Memory B cell (primary cell): Measurements from ENCODE around the gene GYG1.

Experiments used
- ATAC-seq: fragments of 150-1000 bp; cut with Tn5 transposase; 2 replicates; pipeline ENCODE4 v1.10.0; 2021; ENCODE audit warnings: low read depth, mild to moderate bottlenecking, moderate library complexity
- DNase-seq, 2 donors: peaks; one replicate each; pipeline ENCODE4 v3.0.0; 2022; ENCODE audit warnings: low spot score in 2 of 2
- H3K27ac Mint-ChIP-seq: one replicate; pipeline ENCODE4 v1.8.0; 2022; ENCODE audit warnings: mild to moderate bottlenecking, moderate library complexity, mixed read lengths
- H3K27me3 Mint-ChIP-seq: one replicate; pipeline ENCODE4 v1.8.0; 2022; ENCODE audit warnings: mixed read lengths
- H3K36me3 Mint-ChIP-seq: one replicate; pipeline ENCODE4 v1.8.0; 2022; ENCODE audit warnings: mild to moderate bottlenecking, mixed read lengths
- H3K4me1 Mint-ChIP-seq: one replicate; pipeline ENCODE4 v1.8.0; 2022; ENCODE audit warnings: mixed read lengths
- H3K4me3 Mint-ChIP-seq: one replicate; pipeline ENCODE4 v1.8.0; 2022; ENCODE audit warnings: mild to moderate bottlenecking, moderate library complexity, mixed read lengths
- H3K9me3 Mint-ChIP-seq: one replicate; pipeline ENCODE4 v1.8.0; 2022; ENCODE audit warnings: mixed read lengths

GYG1 gene

GRCh38 chr3:149016669-149017541, 25.6 kb downstream of the GYG1 start:
- H3K9me3 Mint-ChIP-seq, result no peaks in the 10 kb centered on the region
- H3K27me3 Mint-ChIP-seq, result no peaks in the 10 kb centered on the region
- H3K4me3 Mint-ChIP-seq, result no peak overlapping the region
- H3K4me1 Mint-ChIP-seq, result peaks cover 5% of the 10 kb centered on the region
- ATAC-seq, result no peak
- no peak overlapping the region for H3K27ac Mint-ChIP-seq
- DNase-seq, result no peak
- peaks cover 31% of the 10 kb centered on the region for H3K36me3 Mint-ChIP-seq

- H3K36me3 Mint-ChIP-seq, result peaks cover 34% of the 10 kb centered on the region
- no peak overlapping the region for H3K4me3 Mint-ChIP-seq
- no peaks in the 10 kb centered on the region for H3K27me3 Mint-ChIP-seq
- no peaks in the 10 kb centered on the region for H3K9me3 Mint-ChIP-seq
- peaks cover 5% of the 10 kb centered on the region for H3K4me1 Mint-ChIP-seq
- no peak for ATAC-seq
- no peak overlapping the region for H3K27ac Mint-ChIP-seq
- no peak for DNase-seq
Measured at GRCh38 chr3:149018247-149018646, 26.9 kb downstream of the GYG1 start.

- Mint-ChIP-seq H3K27ac (no peak overlapping the region), H3K4me3 (no peak overlapping the region), H3K27me3 (no peaks in the 10 kb centered on the region), H3K4me1 (peaks cover 5% of the 10 kb centered on the region), H3K9me3 (peaks cover 1% of the 10 kb centered on the region), H3K36me3 (peaks cover 36% of the 10 kb centered on the region)
- DNase-seq (no peak), ATAC-seq (no peak)
Measured at GRCh38 chr3:149019580-149019979, 28.2 kb downstream of the GYG1 start.

GRCh38 chr3:149020196-149020838, 29.0 kb downstream of the GYG1 start:
- peak overlapping the region; percentile 14 for H3K27ac Mint-ChIP-seq
- DNase-seq (no peak), ATAC-seq (no peak)
- H3K36me3 Mint-ChIP-seq, result peaks cover 38% of the 10 kb centered on the region
- H3K4me1 Mint-ChIP-seq, result peaks cover 5% of the 10 kb centered on the region
- H3K27me3 Mint-ChIP-seq, result no peaks in the 10 kb centered on the region
- no peak overlapping the region for H3K4me3 Mint-ChIP-seq
- peaks cover 5% of the 10 kb centered on the region for H3K9me3 Mint-ChIP-seq

GRCh38 chr3:149020839-149021252, 29.5 kb downstream of the GYG1 start:
- ATAC-seq (no peak), DNase-seq (no peak)
- Mint-ChIP-seq H3K27me3 (no peaks in the 10 kb centered on the region), H3K4me1 (peaks cover 5% of the 10 kb centered on the region), H3K27ac (peak overlapping the region; percentile 14), H3K4me3 (no peak overlapping the region), H3K9me3 (peaks cover 5% of the 10 kb centered on the region), H3K36me3 (peaks cover 34% of the 10 kb centered on the region)

- H3K9me3 Mint-ChIP-seq, result peaks cover 5% of the 10 kb centered on the region
- H3K27me3 Mint-ChIP-seq, result no peaks in the 10 kb centered on the region
- no peak overlapping the region for H3K4me3 Mint-ChIP-seq
- H3K4me1 Mint-ChIP-seq, result no peaks in the 10 kb centered on the region
- H3K36me3 Mint-ChIP-seq, result peaks cover 36% of the 10 kb centered on the region
- DNase-seq (no peak), ATAC-seq (no peak)
- H3K27ac Mint-ChIP-seq, result peak overlapping the region; percentile 22
Measured at GRCh38 chr3:149021830-149022229, 30.5 kb downstream of the GYG1 start.

GRCh38 chr3:149023951-149024350, 32.6 kb downstream of the GYG1 start:
- no peak for DNase-seq
- no peak for ATAC-seq
- H3K36me3 Mint-ChIP-seq, result peaks cover 34% of the 10 kb centered on the region
- H3K27me3 Mint-ChIP-seq, result no peaks in the 10 kb centered on the region
- peaks cover 5% of the 10 kb centered on the region for H3K9me3 Mint-ChIP-seq
- H3K27ac Mint-ChIP-seq, result no peak overlapping the region
- no peak overlapping the region for H3K4me3 Mint-ChIP-seq
- no peaks in the 10 kb centered on the region for H3K4me1 Mint-ChIP-seq

DNA sequence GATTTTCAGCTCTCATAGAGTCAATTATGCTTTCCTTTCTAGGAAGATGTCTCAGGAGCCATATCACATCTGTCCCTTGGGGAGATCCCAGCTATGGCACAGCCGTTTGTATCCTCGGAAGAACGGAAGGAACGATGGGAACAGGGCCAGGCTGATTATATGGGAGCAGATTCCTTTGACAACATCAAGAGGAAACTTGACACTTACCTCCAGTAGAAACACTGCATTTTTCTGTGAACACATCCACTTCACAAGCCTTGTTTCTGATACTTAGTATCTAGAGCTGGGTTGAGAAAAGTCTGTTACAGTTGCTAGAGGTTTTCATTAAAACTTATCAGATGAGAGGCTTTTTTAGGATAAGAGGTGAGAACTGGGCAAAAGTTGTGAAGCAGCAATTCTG, 35.4 kb downstream of the GYG1 start:
- no peak for DNase-seq
- no peaks in the 10 kb centered on the region for H3K4me1 Mint-ChIP-seq
- peak overlapping the region; percentile 79 for H3K27ac Mint-ChIP-seq
- no peak for ATAC-seq
- peaks cover 30% of the 10 kb centered on the region for H3K36me3 Mint-ChIP-seq
- no peak overlapping the region for H3K4me3 Mint-ChIP-seq
- H3K27me3 Mint-ChIP-seq, result no peaks in the 10 kb centered on the region
- H3K9me3 Mint-ChIP-seq, result peaks cover 5% of the 10 kb centered on the region

- ATAC-seq (no peak), DNase-seq (no peak)
- Mint-ChIP-seq H3K27me3 (no peaks in the 10 kb centered on the region), H3K36me3 (peaks cover 17% of the 10 kb centered on the region), H3K27ac (no peak overlapping the region), H3K4me3 (no peak overlapping the region), H3K9me3 (no peaks in the 10 kb centered on the region), H3K4me1 (no peaks in the 10 kb centered on the region)
Measured at GRCh38 chr3:149031096-149031495, 39.8 kb downstream of the GYG1 start.

- Mint-ChIP-seq H3K4me1 (no peaks in the 10 kb centered on the region), H3K36me3 (peaks cover 14% of the 10 kb centered on the region), H3K4me3 (no peak overlapping the region), H3K9me3 (no peaks in the 10 kb centered on the region), H3K27ac (no peak overlapping the region), H3K27me3 (no peaks in the 10 kb centered on the region)
- DNase-seq (no peak), ATAC-seq (no peak)
Measured at GRCh38 chr3:149037684-149038083, 46.3 kb downstream of the GYG1 start.

- H3K4me3 Mint-ChIP-seq, result no peak overlapping the region
- no peaks in the 10 kb centered on the region for H3K9me3 Mint-ChIP-seq
- no peak for DNase-seq
- no peak for ATAC-seq
- H3K27ac Mint-ChIP-seq, result no peak overlapping the region
- H3K36me3 Mint-ChIP-seq, result peaks cover 12% of the 10 kb centered on the region
- H3K27me3 Mint-ChIP-seq, result no peaks in the 10 kb centered on the region
- H3K4me1 Mint-ChIP-seq, result peaks cover 5% of the 10 kb centered on the region
Measured at GRCh38 chr3:149038322-149038721, 47.0 kb downstream of the GYG1 start.

DNA sequence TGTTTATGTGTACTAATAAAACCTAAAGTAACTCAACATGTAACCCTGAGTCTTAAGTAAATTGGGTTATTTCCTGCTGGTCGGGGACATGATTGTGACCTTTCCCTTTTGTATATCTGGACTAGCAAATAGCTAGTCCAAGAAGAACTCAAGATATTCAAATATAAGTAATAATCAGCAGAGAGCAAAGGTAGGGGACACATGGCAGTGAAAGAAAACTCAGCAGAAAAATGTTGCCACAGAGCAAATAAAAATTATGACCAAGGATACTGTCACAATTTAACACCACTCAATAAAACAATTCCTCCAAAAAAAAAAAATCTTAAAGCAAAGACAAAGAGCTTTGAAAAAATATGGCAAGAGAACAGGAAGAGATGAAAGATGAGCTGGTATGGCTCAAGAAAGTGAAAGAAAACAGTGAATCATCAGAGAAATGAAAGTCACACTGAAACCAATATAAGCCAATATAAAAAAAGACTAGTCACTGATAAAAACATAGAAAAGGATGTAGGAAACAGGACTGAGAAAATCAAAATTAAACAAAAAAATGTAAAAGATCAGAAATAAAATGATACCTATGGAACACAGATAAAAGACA, 51.5 kb downstream of the GYG1 start:
- Mint-ChIP-seq H3K27me3 (no peaks in the 10 kb centered on the region), H3K36me3 (peaks cover 25% of the 10 kb centered on the region), H3K4me1 (peaks cover 5% of the 10 kb centered on the region), H3K4me3 (no peak overlapping the region), H3K9me3 (no peaks in the 10 kb centered on the region), H3K27ac (peak overlapping the region; percentile 3)
- DNase-seq, result no peak
- ATAC-seq, result no peak

GRCh38 chr3:149044339-149045083, 53.2 kb downstream of the GYG1 start:
- no peak for DNase-seq
- H3K36me3 Mint-ChIP-seq, result peaks cover 27% of the 10 kb centered on the region
- H3K4me1 Mint-ChIP-seq, result peaks cover 5% of the 10 kb centered on the region

GRCh38 chr3:149055575-149055974, 64.2 kb downstream of the GYG1 start:
- Mint-ChIP-seq H3K36me3 (peaks cover 47% of the 10 kb centered on the region), H3K4me1 (no peaks in the 10 kb centered on the region), H3K4me3 (no peak overlapping the region), H3K27ac (peak overlapping the region; percentile 16), H3K27me3 (no peaks in the 10 kb centered on the region), H3K9me3 (peaks cover 2% of the 10 kb centered on the region)
- ATAC-seq (no peak), DNase-seq (no peak)

More at GRCh38 chr3:149044339-149045083, 53.2 kb downstream of the GYG1 start:
- no peak for ATAC-seq
- peak overlapping the region; percentile 16 for H3K27ac Mint-ChIP-seq
- no peak overlapping the region for H3K4me3 Mint-ChIP-seq
- no peaks in the 10 kb centered on the region for H3K9me3 Mint-ChIP-seq
- no peaks in the 10 kb centered on the region for H3K27me3 Mint-ChIP-seq
